Measurements from ENCODE around the gene SNAPC2. TPM values are rescaled to one million over a fixed set of nuclear protein-coding genes. Genes with fewer than 3 reads are reported as not detected.
A peak's percentile ranks its signal among the peaks of the same experiment; 100 is the strongest.
"Not testable (repeated sequence)": the region's sequence is repeated elsewhere in the genome, so short reads cannot be mapped to it uniquely, and the experiment has no call there.

Gene SNAPC2
- total and polyA plus RNA-seq, 4 donors, result 7.6 to 32.1 (median 21.1) TPM

DNA sequence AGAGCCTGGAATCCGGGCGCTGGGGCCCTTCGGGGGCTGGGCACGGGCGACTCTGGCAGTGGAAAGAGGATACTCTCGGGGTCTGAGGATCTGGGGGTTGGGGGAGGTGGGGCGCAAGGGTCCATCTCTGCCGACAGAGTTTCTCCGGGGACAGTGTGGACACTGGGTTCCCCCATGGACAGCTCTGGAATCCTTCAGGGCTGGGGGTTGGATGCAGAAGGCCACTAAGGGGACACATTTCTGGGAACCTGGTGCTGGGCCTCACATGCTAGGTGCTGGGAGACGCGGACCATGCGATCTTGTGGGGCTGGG lies 3.2 kb upstream of the SNAPC2 start:
- peak overlapping the region in 1 of 2 donors; percentile 47 for H3K27ac ChIP-seq (ENCODE audit: low read depth in 1 of 2, low read length in 1 of 2)
- H3K4me3 ChIP-seq, result no peak overlapping the region
- peaks cover 2 to 13% (median 4%) of the 10 kb centered on the region in 4 donors for H3K36me3 ChIP-seq (ENCODE audit: control insufficient read depth in 4 of 4, insufficient read depth in 4 of 4, low read length in 4 of 4)
- ATAC-seq (ENCODE audit: insufficient read depth, low FRiP score) (no peak), DNase-seq (no peak)
- peaks cover 0 to 44% (median 28%) of the 10 kb centered on the region in 3 donors for H3K27me3 ChIP-seq (ENCODE audit: control insufficient read depth in 3 of 3, insufficient read depth in 3 of 3, low read length in 2 of 3)
- 7 to 8% methylated on average over 12 of the region's 12 CpGs for WGBS, 2 donors
- TF ChIP-seq, protein P1, sequence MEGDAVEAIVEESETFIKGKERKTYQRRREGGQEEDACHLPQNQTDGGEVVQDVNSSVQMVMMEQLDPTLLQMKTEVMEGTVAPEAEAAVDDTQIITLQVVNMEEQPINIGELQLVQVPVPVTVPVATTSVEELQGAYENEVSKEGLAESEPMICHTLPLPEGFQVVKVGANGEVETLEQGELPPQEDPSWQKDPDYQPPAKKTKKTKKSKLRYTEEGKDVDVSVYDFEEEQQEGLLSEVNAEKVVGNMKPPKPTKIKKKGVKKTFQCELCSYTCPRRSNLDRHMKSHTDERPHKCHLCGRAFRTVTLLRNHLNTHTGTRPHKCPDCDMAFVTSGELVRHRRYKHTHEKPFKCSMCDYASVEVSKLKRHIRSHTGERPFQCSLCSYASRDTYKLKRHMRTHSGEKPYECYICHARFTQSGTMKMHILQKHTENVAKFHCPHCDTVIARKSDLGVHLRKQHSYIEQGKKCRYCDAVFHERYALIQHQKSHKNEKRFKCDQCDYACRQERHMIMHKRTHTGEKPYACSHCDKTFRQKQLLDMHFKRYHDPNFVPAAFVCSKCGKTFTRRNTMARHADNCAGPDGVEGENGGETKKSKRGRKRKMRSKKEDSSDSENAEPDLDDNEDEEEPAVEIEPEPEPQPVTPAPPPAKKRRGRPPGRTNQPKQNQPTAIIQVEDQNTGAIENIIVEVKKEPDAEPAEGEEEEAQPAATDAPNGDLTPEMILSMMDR (IDR thresholded peaks at IDR 0.05; ENCODE audit: control extremely low read depth, extremely low read depth), result no peak
- peaks cover 0 to 33% (median 12%) of the 10 kb centered on the region in 5 donors for H3K4me1 ChIP-seq (ENCODE audit: control insufficient read depth in 5 of 5, insufficient read depth in 5 of 5, low read length in 5 of 5)
- H3K9me3 ChIP-seq (ENCODE audit: control insufficient read depth in 4 of 4, insufficient read depth in 3 of 4, low read length in 3 of 4), result peaks cover 0 to 12% (median 0%) of the 10 kb centered on the region in 4 donors
- H3K9ac ChIP-seq (ENCODE audit: insufficient read depth in 1 of 2, low read length in 2 of 2), result no peak overlapping the region

DNA sequence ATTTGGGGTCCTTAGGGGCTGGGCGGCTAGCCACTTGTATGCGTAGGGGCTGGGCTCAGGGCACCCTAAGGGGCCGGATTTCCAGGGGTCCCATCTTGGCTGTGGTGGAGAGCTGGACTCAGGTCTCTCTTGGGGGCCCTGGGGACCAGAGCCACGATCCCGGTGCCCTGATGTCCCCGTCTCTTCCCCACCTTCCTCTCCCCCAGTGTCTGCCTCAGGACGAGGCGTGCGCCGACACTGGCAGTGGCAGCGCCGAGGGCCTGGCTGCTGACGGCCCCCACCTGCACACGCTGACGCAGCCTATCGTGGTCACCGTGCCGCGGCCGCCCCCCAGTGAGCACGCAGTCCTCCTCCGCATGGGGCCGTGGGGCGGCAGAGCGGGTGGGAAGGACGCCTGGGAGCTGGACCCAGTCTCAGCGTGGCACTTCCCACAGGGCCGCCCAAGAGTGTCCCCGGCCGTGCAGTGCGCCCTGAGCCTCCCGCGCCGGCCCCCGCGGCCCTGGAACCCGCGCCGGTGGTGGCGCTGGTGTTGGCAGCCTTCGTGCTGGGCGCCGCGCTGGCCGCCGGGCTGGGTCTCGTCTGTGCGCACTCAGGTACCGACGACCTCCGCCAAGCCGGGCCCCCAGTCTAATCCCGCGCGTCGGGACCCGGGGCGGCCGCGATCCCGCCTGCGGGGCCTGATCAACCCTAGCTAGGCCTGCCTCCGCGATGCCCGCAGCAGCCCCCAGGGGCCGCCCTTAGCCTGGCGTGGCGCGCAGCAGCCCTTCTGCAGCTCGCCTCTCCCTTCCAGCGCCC lies 2.7 kb upstream of the SNAPC2 start:
- DNase-seq (peak; percentile 52 to 70 (median 60)), ATAC-seq (ENCODE audit: insufficient read depth, low FRiP score) (no peak)
- 1 to 2% methylated on average over 59 to 71 of the region's 71 CpGs for WGBS, 2 donors
- H3K9ac ChIP-seq (ENCODE audit: insufficient read depth in 1 of 2, low read length in 2 of 2), result no peak overlapping the region
- peaks cover 0 to 44% (median 28%) of the 10 kb centered on the region in 3 donors for H3K27me3 ChIP-seq (ENCODE audit: control insufficient read depth in 3 of 3, insufficient read depth in 3 of 3, low read length in 2 of 3)
- H3K4me3 ChIP-seq, result no peak overlapping the region
- peaks cover 0 to 9% (median 0%) of the 10 kb centered on the region in 4 donors for H3K9me3 ChIP-seq (ENCODE audit: control insufficient read depth in 4 of 4, insufficient read depth in 3 of 4, low read length in 3 of 4)
- H3K4me1 ChIP-seq (ENCODE audit: control insufficient read depth in 5 of 5, insufficient read depth in 5 of 5, low read length in 5 of 5), result peaks cover 0 to 33% (median 12%) of the 10 kb centered on the region in 5 donors
- peaks cover 0 to 14% (median 6%) of the 10 kb centered on the region in 4 donors for H3K36me3 ChIP-seq (ENCODE audit: control insufficient read depth in 4 of 4, insufficient read depth in 4 of 4, low read length in 4 of 4)
- TF ChIP-seq, protein P1 (IDR thresholded peaks at IDR 0.05; ENCODE audit: control extremely low read depth, extremely low read depth), result no peak
- peak overlapping the region in 1 of 2 donors; percentile 47 for H3K27ac ChIP-seq (ENCODE audit: low read depth in 1 of 2, low read length in 1 of 2)

DNA sequence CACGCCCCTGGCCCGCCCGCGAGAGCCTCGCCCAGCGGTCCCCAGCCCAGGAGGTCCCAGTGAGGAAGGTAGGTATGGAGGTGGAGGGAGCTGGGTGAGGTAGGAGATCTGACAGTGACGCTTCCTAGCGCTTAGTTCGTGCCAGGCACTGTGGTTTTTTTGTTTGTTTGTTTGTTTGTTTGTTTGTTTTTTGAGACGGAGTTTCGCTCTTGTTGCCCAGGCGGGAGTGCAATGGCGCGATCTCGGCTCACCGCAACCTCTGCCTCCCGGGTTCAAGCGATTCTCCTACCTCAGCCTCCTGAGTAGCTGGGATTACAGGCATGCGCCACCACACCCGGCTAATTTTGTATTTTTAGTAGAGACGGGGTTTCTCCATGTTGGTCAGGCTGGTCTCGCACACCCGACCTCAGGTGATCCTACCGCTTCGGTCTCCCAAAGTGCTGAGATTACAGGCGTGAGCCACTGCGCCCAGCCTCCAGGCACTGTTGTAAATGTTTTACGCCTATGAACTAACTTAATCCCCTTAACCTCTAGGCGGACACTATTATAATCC lies 2.0 kb upstream of the SNAPC2 start:
- H3K4me1 ChIP-seq (ENCODE audit: control insufficient read depth in 5 of 5, insufficient read depth in 5 of 5, low read length in 5 of 5), result peaks cover 0 to 33% (median 12%) of the 10 kb centered on the region in 5 donors
- ATAC-seq (ENCODE audit: insufficient read depth, low FRiP score); H3K4me3 ChIP-seq; DNase-seq; H3K9me3 ChIP-seq (ENCODE audit: control insufficient read depth in 4 of 4, insufficient read depth in 3 of 4, low read length in 3 of 4); H3K9ac ChIP-seq (ENCODE audit: insufficient read depth in 1 of 2, low read length in 2 of 2): not testable (repeated sequence)
- WGBS, 2 donors, result 27 to 29% methylated on average over 27 to 29 of the region's 29 CpGs
- H3K27ac ChIP-seq (ENCODE audit: low read depth in 1 of 2, low read length in 1 of 2), result peak overlapping the region in 1 of 2 donors; percentile 47
- H3K27me3 ChIP-seq (ENCODE audit: control insufficient read depth in 3 of 3, insufficient read depth in 3 of 3, low read length in 2 of 3), result peaks cover 0 to 44% (median 28%) of the 10 kb centered on the region in 3 donors
- peaks cover 0 to 15% (median 8%) of the 10 kb centered on the region in 4 donors for H3K36me3 ChIP-seq (ENCODE audit: control insufficient read depth in 4 of 4, insufficient read depth in 4 of 4, low read length in 4 of 4)

Measured in lung (tissue), 12 donors.